HG02938 (cell line): ENCODE data around the gene LRRFIP2.
A peak's percentile ranks its signal among the peaks of the same experiment; 100 is the strongest.
"Not testable (repeated sequence)": the region's sequence is repeated elsewhere in the genome, so short reads cannot be mapped to it uniquely, and the experiment has no call there.

Experiments
- ATAC-seq: cut with Tn5 transposase; IDR thresholded peaks from one replicate; pipeline ENCODE4 v1.9.1; 2021; ENCODE audit warnings: mild to moderate bottlenecking, moderate library complexity; ENCODE audit not compliant: unreplicated experiment

Gene LRRFIP2

DNA sequence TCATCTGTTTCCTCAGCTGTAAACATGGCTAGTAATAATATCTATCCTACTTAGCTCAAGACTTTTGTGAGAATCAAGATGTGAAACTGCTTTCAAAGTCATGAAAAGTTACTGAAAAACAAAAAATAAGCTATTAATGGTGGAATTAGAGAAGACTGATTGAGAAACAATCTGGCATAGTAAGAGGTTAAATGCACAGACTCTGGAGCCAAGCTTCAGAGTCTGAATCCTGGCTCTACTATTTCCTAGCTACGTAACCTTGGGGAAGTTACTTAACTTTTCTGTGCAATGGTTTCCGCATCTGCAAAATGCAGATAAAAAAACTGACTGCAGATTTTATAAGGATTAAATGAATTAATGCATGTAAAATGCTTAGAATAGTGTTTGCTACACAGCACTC is 28.8 kb downstream of the LRRFIP2 start:
- no peak for ATAC-seq

DNA sequence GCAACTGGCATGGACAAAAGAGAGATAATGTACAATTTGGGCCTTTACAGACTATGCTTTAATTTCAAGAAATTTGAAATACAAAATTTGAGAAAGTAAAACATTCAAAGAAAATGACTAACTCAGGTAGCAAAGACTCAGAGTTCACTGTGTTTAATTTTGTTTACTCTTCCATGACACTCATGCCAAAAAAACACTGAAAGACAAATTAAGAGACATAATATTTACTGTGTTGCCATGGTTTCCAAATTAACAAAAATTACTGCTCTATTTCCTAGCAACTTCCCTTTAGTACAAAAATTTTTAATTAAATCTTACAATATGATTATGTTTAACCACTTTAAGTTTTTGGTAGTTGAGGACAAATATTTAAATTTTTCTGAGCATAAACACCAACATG is 29.6 kb downstream of the LRRFIP2 start:
- no peak for ATAC-seq

DNA sequence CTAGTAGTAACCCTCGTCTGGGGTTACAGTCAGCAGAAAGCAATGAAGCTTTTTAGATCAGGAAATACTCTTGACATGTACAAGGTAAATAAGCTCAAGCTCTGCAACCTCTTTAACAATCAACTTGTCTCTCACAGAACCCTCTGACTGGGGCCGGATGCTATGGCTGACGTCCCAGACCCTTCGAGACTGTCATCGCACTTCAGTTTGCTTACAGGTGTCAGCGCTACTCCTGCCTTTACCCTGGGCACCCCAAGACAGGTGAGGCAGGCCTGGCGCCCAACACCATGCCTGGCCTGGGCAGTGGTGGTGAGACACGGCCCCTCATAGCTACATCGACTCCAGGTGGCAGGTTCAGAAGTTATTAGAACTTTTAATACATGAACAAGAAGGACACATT is 30.6 kb downstream of the LRRFIP2 start:
- ATAC-seq = no peak

DNA sequence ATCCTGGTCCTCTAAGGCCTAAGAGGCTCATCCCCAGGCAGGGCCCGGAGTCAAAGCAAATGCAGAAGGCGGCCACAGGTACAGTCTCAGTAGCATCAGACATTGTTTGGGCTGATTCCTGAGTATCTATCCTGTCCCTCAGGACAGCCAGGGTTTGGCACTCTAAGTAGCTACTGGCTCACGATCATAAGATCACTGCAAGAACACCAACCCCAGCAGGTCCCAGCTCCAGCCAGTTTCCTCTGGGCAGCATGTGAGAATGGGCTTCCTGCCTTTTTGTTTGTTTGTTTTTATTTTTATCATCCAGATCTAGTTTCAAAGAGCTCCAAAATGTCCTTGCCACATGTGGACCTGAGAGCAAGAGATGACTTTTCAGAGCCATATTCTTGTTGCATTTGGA is 32.7 kb downstream of the LRRFIP2 start:
- ATAC-seq = no peak

DNA sequence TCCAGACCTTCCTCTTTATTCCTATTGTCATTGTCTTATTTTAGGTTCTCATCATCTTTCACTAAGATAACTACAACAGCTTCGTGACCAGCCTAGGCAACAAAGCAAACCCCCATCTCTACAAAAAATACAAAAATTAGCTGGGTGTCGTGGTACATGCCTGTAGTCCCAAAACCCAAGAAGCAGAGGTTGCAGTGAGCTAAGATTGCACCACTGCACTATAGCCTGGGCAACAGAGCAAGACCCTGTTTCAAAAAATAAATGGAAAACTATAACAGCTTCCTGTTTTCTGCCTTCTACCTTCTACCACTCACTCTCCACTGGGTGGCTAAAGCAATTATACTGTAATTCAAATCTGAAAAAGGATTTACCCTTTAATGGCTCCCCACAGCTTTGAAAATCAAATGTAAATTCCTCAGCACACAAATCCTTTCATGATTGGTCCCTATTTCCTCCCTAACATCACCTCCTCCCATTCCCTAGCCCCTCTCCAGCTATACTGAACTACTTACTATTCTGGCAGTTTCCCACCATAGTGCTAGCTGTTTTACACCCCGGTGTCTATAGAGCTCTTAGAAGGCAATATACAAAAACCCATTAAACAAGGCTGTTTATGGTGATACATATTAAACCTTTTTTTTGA is 33.4 kb downstream of the LRRFIP2 start:
- no peak for ATAC-seq

GRCh38 chr3:37139567-37140052 is 34.8 kb downstream of the LRRFIP2 start:
- ATAC-seq = no peak

GRCh38 chr3:37138816-37139215 is 35.6 kb downstream of the LRRFIP2 start:
- ATAC-seq = no peak

DNA sequence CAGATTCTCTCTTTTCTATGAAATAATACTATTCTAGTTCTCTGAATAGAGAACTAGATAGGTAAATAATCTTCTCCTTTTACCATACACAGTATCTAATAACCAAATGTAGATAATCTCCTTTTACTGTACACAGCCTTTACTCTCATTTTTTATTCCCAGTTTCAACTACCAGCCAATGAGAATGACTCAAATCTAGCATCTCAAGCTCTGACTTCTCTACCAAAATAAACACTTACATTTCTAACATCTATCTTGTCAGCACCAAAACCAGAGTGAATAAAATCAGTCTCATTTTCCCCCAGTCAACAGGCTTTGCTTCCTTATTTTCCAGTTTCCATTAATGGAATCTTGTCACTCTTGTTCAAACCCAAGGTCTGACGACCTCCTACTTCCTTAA is 36.9 kb downstream of the LRRFIP2 start:
- no peak for ATAC-seq

GRCh38 chr3:37136067-37136466 is 38.3 kb downstream of the LRRFIP2 start:
- no peak for ATAC-seq

GRCh38 chr3:37135561-37135960 is 38.8 kb downstream of the LRRFIP2 start:
- no peak for ATAC-seq

GRCh38 chr3:37132334-37132733 is 42.0 kb downstream of the LRRFIP2 start:
- no peak for ATAC-seq

- ATAC-seq = no peak
Measured at GRCh38 chr3:37131860-37132144, 42.6 kb downstream of the LRRFIP2 start.

DNA sequence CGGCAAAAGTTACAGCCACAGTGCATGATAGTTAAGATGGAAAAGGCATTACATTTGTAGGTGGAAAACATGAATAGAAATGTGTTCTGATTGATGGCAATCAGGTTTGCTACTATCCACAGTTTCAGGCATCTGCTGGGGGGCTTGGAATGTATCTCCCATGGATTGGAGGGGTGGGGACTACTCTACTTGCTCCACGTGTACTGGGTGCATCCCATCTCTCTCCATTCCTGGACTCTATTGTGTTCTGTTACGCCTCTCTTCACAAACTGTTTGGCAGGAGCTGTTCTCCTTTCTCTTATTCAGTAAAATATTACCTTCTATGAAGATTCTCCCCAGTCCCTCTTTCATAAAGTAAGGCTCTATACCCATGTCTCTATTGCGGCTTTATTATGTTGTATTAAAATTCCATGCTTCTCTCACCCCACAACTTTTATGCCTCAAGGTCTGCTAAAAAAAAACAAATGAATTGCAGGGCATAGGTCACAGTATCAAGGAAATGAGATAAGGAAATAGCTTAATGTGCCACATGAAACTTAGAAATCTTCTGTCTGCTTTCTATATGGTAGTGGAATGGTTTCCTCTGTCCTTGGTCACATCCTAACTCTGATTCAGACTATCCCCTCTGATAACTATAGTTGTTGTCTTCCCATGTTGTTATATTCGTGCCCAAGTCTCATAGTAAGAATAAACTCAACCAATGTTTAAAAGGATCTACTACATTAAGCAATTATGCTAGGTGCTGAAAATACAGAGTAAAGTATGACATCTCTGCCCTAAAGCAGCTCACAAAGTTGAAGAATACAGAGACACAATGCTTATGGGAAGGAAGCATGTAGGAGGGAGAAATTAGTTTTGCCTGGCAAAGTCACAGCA is 43.2 kb downstream of the LRRFIP2 start:
- ATAC-seq = no peak

GRCh38 chr3:37130448-37130847 is 43.9 kb downstream of the LRRFIP2 start:
- ATAC-seq = no peak

GRCh38 chr3:37129871-37130270 is 44.5 kb downstream of the LRRFIP2 start:
- ATAC-seq = peak; percentile 49

- no peak for ATAC-seq
Measured at GRCh38 chr3:37127340-37127739, 47.0 kb downstream of the LRRFIP2 start.

- no peak for ATAC-seq
Measured at GRCh38 chr3:37126856-37127255, 47.5 kb downstream of the LRRFIP2 start.

GRCh38 chr3:37125195-37126073 is 48.9 kb downstream of the LRRFIP2 start:
- ATAC-seq = no peak

DNA sequence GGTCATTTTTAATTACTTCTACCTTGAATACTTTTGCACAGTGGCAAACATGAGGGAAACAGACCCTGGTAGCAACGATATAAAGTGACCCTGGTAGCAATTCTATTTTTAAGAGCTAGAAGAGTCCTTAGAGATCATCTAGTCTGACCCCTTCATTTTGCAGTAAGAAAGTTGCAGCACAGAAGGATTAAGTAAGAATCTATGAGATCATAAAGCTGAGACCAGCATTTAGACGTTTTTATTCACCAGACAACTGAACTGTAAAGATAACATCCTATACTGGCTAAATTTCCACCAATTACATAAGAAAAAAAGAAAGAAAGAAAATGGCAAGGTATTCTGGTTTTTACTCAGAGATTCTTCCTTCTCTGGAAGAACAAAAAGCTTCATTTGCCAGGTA is 49.9 kb downstream of the LRRFIP2 start:
- no peak for ATAC-seq

- ATAC-seq = no peak
Measured at GRCh38 chr3:37123292-37123691, 51.1 kb downstream of the LRRFIP2 start.

DNA sequence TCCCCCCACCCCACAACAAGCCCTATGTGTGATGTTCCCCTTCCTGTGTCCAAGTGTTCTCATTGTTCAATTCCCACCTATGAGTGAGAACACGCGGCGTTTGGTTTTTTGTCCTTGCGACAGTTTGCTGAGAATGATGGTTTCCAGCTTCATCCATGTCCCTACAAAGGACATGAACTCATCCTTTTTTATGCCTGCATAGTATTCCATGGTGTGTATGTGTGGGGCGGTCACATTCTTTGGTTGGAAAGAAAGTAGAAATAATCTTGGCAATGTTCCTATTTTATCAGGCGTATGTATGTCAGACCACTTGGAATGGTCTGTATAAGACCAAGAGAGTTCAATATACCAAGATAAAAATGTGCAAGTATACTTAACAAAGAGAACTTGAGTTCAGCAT is 52.3 kb downstream of the LRRFIP2 start:
- not testable (repeated sequence) for ATAC-seq
